Midbrain (tissue), 1 donor: ENCODE results near the gene PSPN.
"Not testable (repeated sequence)": the region's sequence is repeated elsewhere in the genome, so short reads cannot be mapped to it uniquely, and the experiment has no call there.

Experiments used
- DNase-seq: peaks from one replicate; lab custom pipeline; 2025; lab: John Stamatoyannopoulos, UW

PSPN gene

DNA sequence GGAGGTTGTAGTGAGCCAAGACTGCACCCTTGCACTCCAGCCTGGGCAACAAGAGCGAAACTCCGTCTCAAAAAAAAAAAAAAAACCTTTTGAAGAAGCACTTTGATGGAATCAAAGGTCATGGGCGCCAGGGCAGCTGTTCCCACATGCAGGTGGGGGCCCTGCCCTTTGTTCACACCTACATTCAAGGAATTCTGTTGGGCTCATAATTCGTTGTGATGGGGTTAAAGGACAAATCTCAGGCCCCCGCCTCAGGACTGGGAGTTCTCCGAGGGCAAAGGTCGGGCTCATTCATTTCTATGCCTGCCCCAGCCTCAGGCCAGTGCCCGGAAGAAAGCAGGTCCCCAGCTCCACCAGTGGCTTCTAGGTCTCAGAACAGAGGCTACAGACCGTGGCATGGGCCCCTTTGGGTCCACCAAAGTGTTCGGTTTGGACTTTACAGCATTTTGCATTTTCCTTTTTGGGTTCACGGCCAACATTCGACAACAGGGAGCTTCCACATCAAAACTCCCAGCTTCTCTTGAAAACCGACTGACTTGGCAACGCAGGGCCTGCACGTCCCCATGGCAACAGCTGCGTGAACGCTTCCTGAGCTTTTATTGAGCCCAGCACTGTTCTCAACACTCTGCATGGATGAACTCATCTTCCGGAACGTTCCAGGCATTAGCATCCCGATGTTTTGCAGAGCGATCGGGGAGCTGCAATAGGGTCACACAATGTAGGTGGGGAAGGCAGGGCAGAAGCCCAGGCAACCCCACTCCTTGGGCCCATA lies 27.3 kb upstream of the PSPN start:
- DNase-seq = peak; percentile 59

DNA sequence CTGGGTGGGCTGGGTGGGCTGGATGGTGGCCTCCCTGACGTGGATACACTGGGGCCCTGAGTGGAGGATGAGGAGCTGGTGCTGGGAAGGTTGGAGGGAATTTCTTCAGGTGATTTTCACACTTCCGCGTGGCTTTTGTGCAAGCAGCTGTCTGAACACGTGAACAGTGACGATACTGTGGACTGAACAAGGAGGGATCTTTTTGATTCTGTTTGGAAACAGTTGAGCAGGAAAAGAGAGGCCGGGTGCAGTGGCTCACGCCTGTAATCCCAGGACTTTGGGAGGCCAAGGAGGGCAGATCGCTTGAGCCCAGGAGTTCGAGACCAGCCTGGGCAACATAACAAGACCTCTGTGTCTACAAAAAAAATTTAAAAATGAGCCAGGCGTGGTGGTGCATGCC lies 26.3 kb upstream of the PSPN start:
- no peak for DNase-seq

DNA sequence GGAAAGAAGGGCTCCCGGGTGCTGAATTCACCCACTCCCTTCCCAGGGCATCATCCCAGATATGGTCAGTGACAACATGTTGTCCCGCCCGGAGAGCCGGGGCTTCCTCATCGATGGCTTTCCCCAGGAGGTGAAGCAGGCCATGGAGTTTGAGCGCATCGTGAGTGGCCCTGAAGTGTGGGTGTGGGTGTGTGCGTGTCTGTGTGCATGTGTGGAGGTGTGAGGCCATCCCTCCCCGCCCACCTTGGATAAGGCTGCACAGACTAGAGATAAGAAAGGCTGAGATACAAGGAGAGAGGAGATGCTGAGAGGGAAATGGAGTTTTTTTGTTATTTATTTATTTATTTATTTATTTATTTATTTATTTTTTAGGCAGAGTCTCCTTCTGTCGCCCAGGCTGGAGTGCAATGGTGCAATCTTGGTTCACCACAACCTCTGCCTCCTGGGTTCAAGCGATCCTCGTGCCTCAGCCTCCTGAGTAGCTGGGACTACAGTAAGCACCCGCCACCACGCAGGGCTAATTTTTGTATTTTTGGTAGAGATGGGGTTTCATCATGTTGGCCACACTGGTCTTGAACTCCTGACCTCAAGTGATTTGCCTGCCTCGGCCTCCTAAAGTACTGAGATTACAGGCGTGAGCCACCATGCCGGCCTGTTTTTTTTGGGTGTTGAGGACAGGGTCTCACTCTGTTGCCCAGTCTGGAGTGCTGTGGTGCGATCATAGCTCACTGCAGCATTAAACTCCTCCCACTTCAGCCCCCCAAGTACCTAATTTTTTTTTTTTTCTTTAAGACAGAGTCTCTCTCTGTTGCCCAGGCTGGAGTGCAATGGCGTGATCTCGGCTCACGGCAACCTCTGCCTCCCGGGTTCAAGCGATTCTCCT lies 24.6 kb upstream of the PSPN start:
- not testable (repeated sequence) for DNase-seq

DNA sequence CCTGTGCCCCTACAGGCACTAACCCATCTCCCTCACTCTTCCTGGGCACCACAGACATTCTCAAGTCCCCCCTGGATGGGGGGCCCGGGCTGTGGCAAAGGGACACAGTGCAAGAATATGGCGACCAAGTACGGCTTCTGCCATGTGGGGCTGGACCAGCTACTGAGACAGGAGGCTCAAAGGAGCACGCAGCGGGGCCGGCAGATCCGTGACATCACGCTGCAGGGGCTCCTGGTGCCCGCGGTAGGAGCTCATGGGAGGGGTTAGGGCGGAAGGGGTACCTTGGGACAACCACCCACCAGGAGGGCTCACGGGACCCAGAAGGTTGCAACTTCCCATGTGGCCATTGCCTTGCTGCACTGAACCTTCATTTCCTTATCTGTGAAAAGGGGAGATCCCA lies 20.6 kb upstream of the PSPN start:
- no peak for DNase-seq

DNA sequence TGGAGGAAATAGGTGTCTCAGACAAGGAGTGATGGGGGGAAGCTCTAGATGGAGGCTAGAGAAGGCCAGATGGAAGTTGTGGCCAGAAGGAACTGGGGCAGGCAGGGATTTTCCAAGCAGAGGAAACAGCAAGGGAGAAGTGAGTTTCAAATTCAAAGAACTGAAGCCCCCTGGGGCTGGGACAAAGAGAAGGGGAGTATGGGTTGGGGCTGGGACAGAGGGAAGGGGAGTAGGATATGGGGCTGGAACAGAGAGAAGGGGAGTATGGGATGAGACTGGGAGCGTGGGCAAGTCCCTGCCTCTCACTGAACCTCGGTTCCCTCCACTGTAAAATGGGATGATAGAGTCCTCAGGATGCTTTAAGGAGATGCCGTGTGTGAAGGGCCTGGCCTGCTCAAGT lies 19.1 kb upstream of the PSPN start:
- DNase-seq = no peak

DNA sequence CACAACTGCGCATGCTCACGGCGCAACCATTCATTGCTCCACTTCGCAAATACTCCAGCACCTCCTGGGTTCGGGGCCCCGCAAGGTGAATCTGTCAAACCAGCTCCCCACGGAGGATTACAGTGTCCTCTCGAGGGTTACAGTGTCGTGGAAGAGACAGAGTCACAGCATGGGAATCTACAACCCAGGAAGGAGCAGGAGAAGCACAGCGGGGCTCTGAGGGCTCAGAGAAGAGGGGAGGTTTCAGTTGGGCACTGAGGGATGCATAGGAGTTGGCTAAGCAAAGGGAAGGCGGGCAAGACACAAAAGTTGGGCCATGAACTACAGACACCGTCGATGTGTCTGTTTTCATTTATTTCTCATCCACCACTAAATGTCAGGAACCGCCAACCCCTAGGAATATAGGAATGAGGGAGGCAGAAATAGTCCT lies 18.3 kb upstream of the PSPN start:
- no peak for DNase-seq

DNA sequence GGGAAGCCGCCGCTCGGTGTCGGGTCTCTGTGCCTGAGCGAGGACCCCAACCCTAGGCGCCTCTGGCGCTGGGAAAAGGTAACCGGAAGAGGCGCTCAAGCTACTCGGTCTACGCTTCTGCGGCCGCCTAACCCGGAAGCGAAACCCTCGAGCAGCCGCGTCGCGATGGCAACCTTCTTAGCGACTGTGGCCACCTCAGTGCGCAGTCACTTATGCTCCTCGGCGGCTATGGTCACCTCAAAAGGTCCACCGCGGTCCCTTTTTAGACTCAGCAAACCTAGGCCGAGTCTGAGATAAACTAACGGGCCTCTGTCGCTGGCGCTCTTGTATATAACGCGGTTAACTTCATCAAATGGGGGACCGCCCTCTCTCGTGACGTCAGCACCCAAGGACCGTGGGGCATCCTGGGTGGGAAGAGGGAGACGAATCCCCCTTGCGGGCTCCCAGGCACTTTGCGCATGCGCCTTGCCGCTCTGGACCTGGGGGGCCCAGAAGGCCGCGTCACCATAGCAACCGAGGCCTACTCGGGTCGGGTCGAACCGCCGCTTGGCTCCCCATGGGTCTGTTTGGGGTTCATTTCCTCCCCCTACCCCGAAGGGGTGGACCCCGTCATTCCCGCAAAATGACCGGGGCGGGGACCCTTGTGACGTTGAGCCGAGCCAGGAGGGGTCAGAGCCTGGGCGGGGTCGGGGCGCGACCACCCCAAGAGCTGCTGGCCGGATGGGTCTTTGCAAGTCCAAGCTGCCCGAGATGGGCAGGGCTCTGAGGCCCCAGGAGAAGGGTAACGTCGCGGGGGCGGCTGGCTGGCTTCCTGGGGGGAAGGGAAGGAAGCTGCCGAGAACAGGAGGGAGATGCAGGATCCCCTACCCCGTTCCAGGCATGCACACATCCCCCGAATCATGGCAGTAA lies 17.6 kb upstream of the PSPN start, which contains the start of gene GTF2F1:
Gene GTF2F1, minus strand, starts transcription at position 91 of the 909 bp plus-strand sequence. CDS start 169 bp downstream, outside the sequence.
- peak; percentile 98 for DNase-seq

DNA sequence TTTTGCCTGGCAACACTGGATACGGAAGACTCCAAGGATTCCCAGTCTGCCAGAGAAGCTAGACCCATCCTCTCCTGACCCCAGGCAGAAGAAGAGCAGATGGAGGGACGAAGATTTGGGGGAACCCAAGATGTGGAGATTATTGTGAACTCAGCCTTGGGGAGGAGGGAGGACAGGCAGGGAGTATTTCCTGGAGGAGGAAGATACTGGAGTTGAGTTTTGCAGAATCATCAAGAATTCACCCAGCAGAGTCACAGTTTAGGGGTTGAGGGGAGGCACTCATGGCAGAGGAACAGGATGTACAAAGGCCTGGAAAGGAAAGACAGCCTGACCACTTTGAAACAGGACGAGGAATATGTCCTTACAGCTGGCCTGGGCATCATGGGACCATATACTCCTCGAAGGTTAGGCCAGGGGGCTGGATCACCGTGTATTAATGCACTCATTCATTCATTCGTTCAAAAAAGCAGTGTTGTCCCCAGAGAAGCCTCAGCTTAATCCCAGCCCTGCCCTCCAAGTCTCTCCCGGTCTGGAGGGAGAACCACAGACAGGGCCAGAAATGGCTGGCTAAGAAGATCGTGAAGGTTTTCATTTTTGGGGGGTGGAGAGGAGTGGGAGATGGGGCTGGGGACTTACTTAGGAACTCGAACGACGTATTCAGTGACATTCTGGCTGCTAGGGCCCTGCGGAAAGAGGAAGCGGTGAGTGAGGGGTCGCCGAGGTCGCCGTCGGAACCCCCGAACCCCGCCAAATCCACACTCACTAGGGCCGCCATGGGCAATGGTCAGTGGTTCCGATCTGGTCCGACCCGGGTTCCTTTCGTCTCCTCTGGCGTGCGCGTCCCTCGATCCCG lies 16.7 kb upstream of the PSPN start:
- no peak for DNase-seq

DNA sequence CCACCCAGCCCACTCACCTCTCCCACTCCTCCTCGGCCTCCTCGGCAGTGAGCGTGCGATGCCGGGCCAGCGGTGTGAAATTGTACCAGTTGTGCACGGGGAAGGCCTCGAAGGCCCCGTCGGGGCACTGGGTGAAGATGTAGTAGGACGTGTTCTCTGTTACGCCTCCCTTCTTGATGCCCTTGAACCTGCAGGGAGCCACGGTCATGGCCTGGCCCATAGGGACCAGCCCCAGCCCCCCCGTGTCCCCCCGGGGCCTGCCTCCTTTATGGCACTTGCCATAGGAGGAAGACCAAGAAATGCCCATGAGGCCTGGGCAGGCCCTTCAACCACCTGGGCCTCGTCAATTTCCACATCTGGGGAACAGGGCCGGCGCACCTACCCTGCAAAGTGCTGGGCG lies 11.6 kb upstream of the PSPN start:
- DNase-seq = no peak

DNA sequence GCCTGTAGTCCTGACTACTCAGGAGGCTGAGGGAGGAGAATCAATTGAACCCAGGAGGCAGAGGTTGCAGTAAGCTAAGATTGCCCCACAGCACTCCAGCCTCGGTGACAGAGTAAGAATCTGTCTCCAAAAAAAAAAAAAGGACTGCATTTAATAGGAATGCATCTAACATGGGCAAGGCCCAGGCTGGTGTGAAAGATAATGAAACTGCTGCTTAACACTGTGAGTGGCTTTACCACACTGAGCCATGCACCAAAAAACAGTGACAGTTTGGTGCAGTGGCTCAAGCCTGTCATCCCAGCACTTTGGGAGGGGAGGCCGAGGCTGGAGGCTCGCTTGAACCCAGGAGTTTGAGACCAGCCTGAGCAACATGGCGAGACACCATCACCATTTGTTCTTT lies 8.6 kb upstream of the PSPN start:
- DNase-seq = no peak

DNA sequence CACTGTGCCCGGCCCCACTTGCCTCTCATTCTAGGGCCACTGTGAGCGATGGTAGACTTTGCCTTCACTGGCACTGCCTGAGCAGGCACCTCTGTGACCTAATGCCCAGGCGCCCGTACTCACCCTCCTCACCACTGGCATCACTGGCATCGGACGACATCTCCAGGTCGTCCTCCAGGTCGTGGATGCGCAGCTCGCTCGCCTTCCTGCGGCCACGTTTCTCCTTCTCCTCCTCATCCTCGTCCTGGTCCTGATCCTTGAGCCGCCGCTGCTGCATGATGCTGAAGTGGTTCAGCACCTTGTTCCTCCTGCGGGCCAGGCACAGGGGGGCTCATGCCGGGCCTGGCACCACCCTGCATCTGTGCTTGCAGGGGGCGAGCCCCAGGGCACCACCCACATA lies 7.5 kb upstream of the PSPN start:
- no peak for DNase-seq

DNA sequence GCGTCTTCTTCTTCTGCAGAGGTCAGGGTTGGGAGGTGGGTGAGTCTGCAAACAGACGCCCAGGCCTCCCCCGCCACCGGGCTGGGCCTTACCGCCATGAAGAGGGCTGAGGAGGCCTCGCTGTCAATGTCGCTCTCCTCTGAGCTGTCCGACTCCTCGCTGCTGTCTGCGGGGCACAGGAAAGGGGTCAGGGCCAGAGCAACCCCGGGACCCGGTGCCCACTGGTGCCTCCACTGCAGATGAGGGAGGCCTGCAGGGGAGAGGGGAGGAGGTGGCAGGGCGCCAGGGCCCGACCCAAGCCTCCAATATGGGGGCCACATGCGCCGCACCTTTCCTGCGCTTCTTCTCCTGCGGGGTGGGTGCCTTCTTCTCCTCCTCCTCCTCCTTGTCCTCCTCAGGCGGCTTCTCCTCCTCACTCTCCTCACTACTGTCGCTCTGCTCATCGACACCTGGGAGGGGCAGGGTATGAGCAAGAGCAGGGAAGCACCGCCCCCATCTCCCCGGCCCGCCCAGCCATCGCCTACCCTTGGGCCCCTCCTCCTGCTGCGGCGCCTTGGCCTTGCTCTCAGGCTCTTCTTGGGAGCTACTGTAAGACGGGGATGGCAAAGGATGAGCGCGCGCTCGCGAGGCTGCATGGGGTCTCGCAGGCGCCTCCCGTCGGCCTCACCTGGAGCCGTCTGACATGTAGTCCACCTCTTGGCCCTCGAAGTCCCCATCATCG lies 5.5 kb upstream of the PSPN start:
- DNase-seq = no peak

DNA sequence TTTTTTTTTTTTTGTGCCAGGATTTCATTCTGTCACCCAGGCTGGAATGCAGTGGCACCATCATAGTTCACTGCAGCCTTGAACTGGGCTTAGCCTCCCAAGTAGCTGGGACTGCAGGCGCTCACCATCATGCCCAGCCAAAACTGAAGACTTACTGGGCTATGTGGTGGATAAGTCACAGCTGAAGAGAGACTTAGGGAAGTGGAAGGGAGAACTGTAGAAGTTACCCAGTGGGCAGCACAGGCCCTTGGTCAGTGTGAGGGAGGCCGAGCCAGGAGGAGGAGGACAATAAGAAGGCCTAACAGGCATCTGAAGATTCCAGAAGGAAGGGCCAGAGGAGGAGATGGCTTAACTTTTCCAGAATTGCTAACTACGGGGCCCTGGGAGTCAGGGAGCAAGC lies 4.0 kb upstream of the PSPN start:
- no peak for DNase-seq

DNA sequence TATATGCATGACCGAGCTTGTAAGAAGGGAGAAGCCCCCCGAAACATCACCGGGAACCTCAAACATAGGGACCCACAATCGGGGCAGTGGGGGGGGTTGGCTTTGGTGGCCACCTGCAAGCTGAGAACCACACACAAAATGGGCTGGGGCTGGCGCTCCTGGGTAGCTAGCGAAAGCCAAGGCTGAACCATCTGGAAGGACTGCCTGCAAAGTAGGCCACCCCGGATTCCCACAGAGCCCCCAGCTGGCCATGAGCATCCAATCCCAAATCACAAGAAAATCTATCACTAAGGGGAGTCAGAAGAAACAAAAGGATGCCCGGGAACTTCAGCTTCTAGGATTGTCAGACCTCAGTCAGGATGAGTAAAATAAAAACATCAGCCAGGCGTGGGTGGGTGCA lies 2.8 kb upstream of the PSPN start:
- no peak for DNase-seq

DNA sequence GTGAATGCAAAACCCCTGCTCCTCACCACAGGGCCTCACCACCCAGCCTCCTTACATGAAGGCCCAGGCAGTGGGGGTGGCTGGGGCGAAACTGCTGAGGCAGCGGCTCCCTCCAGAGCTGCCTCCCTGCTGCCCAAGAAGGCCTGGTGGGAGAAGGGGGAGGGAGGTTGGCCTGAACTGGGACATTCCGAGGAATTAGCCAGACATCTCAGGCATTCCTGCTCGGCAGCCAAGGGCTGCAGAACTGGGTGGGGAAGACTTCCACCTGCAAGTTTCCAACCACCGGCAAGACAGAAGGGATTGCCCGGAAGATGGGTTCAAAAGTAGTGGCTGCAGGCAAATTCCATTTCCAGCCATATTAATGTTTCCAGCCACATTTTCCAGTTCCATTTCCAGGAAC lies 2.3 kb upstream of the PSPN start:
- no peak for DNase-seq

DNA sequence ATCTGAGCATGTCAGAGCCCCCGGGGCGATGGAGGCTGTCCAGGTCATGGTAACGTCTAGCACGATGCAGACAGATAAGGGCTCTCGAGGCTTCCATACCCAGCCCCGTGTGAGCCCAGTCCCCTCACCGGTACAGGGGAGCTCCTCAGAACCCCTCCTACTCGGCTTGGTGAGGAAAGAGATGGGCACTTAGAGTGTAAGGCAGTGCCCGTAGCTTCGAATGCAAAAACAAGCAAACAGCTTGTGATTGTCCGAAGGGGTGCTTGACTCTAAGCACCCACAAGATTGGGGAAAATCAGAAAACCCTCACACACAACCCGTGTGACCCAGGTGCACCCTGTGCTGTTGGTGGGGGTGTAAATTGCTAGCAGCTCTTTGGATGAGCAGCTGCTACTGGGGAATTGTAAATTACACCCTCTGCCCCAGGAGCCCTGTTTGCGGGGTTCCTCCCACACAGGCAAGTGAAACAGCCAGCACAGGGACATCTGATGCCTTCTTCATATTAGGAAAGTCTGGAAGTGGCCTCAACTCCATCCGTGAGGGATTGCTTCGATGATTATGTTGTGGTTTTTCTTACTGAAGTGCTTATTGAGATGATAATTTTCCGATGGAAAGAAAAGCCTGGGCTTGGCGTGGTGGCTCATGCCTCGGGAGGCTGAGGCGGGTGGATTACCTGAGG lies 918 bp upstream of the PSPN start:
- DNase-seq = no peak

DNA sequence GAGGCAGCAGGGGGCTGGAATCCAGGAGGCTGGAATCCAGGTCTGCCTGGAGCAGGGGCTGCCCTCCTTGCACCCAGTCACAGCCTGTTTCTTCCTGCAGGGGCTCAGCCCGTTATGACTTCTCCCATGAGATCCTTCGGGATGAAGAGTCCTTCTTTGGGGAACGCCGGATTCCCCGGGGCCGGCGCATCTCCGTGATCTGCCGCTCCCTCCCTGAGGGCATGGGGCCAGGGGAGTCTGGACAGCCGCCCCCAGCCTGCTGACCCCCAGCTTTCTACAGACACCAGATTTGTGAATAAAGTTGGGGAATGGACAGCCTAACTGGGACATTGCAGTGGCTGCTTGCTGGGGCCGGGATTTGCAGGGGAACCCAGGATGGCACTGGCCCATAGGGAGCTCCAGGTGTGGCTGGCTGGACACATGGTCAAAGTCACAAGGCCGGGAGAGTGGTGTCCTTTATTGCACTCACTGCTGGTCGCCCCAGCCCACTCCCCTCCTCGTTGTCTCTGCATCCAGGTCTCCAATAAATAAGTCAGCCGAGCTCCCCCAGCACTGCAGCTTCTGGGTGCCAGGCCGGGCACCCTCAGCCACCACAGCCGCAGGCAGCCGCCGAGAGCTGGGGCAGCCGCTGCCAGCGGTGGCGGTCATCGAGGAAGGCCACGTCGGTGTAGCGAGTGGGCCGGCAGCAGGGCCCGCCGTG lies 872 bp downstream of the PSPN start:
- no peak for DNase-seq

DNA sequence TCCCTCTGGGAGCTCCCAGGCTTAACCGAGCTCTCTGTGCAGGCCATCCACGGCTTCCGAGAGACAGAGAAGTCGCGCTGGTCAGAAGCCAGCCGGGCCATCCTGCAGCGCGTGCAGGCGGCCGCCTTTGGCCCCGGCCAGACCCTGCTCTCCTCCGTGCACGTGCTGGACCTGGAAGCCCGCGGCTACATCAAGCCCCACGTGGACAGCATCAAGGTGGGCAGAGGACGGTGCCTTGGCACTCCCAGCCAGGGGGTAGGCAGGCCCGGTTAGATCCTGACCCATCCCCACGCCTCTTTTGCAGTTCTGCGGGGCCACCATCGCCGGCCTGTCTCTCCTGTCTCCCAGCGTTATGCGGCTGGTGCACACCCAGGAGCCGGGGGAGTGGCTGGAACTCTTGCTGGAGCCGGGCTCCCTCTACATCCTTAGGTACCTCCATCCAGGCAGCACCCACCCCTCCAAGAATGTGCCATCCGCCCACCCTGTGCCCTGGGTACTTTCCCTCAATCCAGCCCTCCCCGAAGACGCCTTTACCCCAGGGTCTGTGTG lies 1.5 kb downstream of the PSPN start:
- DNase-seq = no peak

DNA sequence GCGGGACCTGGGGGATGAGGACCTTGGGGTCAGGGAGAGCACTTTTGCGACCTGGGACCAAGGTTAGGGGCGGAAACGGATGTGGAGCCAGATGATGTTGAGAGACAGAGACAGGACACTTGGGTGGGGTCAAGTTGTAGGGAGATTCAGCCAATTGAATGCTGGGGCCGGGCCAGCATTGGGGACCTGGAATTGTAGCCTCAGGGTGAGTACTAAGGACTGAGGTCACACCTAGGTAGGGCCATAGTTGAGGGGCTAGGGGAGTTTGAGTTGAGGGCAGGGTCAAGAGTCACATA lies 2.0 kb downstream of the PSPN start:
- DNase-seq = no peak
